CD4-positive, alpha-beta T cell treated with Interleukin-10 for 1 hour (primary cell): Measurements from ENCODE around the gene SBK1.
"Not testable (repeated sequence)": the region's sequence is repeated elsewhere in the genome, so short reads cannot be mapped to it uniquely, and the experiment has no call there.

Experiments used
- DNase-seq: peaks from one replicate; pipeline ENCODE4 v3.0.0-alpha.2; 2020

The SBK1 gene

GRCh38 chr16:28362600-28362999 is 70.3 kb downstream of the SBK1 start:
- not testable (repeated sequence) for DNase-seq

- DNase-seq: not testable (repeated sequence)
These were observed 71.1 kb downstream of the SBK1 start, which contains the start of gene NPIPB6 for GRCh38 chr16:28363408-28363807. Gene NPIPB6 (minus strand): TSS chr16:28363508. CDS start chr16:28362822, 686 bp downstream.

GRCh38 chr16:28364268-28365173 is 72.2 kb downstream of the SBK1 start:
- DNase-seq: peak; percentile 19

- DNase-seq: not testable (repeated sequence)
These were observed 75.6 kb downstream of the SBK1 start for GRCh38 chr16:28367926-28368325.
